Loucy (cell line): ENCODE results near the gene ITGA6.

ENCODE experiments used
- H2AFZ ChIP-seq: fragments of 200-600 bp; sonication (generic); 2 replicates; pipeline ENCODE4 v1.6.0; 2016; ENCODE audit warnings: antibody characterized with exemption, mild to moderate bottlenecking, low read length, moderate library complexity
- H3F3A ChIP-seq: fragments of 200-600 bp; 2 replicates; pipeline ENCODE4 v1.6.0; 2016; ENCODE audit warnings: antibody characterized with exemption, low read depth, mild to moderate bottlenecking
- H3K27me3 ChIP-seq: fragments of 200-600 bp; sonication (generic); 2 replicates; pipeline ENCODE4 v1.6.1; 2014; ENCODE audit warnings: low read length, mild to moderate bottlenecking; ENCODE audit not compliant: insufficient read depth, poor library complexity, severe bottlenecking
- H3K36me3 ChIP-seq: fragments of 200-600 bp; sonication (generic); 2 replicates; pipeline ENCODE4 v1.6.1; 2016; ENCODE audit warnings: low read length; ENCODE audit not compliant: insufficient read depth
- H3K4me1 ChIP-seq: fragments of 200-600 bp; sonication (generic); 2 replicates; pipeline ENCODE4 v1.5.1; 2014; ENCODE audit warnings: low read length, mild to moderate bottlenecking; ENCODE audit not compliant: insufficient read depth, poor library complexity, severe bottlenecking
- H3K4me2 ChIP-seq: fragments of 200-600 bp; sonication (generic); 2 replicates; pipeline ENCODE4 v1.6.0; 2014; ENCODE audit warnings: antibody characterized with exemption, low read length, low read depth, mild to moderate bottlenecking; ENCODE audit not compliant: poor library complexity, severe bottlenecking
- H3K4me3 ChIP-seq: fragments of 200-600 bp; sonication (generic); 2 replicates; pipeline ENCODE4 v1.5.1; 2014; ENCODE audit warnings: low read length, mild to moderate bottlenecking, mixed read lengths; ENCODE audit not compliant: poor library complexity, severe bottlenecking
- H3K79me2 ChIP-seq: fragments of 200-600 bp; sonication (generic); 2 replicates; pipeline ENCODE4 v1.6.1; 2014; ENCODE audit warnings: low read length; ENCODE audit not compliant: insufficient read depth
- H3K9ac ChIP-seq: fragments of 200-600 bp; sonication (generic); 2 replicates; pipeline ENCODE4 v1.6.0; 2014; ENCODE audit warnings: mild to moderate bottlenecking, low read depth, low read length, moderate library complexity; ENCODE audit not compliant: poor library complexity, severe bottlenecking
- H3K9me2 ChIP-seq: fragments of 200-600 bp; sonication (generic); replicated peaks from 2 replicates; pipeline ENCODE4 v1.6.1; 2016; ENCODE audit warnings: low read depth, low read length, mixed read lengths
- H3K9me3 ChIP-seq: fragments of 200-600 bp; sonication (generic); 2 replicates; pipeline ENCODE4 v1.6.1; 2014; ENCODE audit warnings: mild to moderate bottlenecking, antibody characterized with exemption, low read length, low read depth; ENCODE audit not compliant: insufficient read depth
- H4K20me1 ChIP-seq: fragments of 200-600 bp; sonication (generic); 2 replicates; pipeline ENCODE4 v1.6.0; 2014; ENCODE audit warnings: antibody characterized with exemption, low read length, mild to moderate bottlenecking; ENCODE audit not compliant: insufficient read depth, poor library complexity, severe bottlenecking
- CTCF ChIP-seq: fragments of 200-600 bp; sonication (generic); conservative IDR thresholded peaks from 2 replicates; pipeline ENCODE4 v1.5.1; 2014; ENCODE audit warnings: mild to moderate bottlenecking, antibody characterized with exemption, low read length
- EZH2phosphoT487 ChIP-seq: fragments of 200-600 bp; IDR thresholded peaks from 2 replicates; pipeline ENCODE4 v1.6.1; 2018; ENCODE audit warnings: antibody characterized with exemption, mild to moderate bottlenecking, moderate library complexity, borderline replicate concordance

Gene ITGA6

GRCh38 chr2:172457536-172457935, 30.1 kb downstream of the ITGA6 start:
- Histone ChIP-seq H3K9ac (no peak overlapping the region), H3K9me2 (no peaks in the 10 kb centered on the region), H3K4me3 (no peak overlapping the region), H2AFZ (no peak overlapping the region), H3K27me3 (no peaks in the 10 kb centered on the region), H3K9me3 (no peaks in the 10 kb centered on the region), H3K79me2 (peaks cover 70% of the 10 kb centered on the region), H3K36me3 (no peaks in the 10 kb centered on the region), H3K4me2 (no peak overlapping the region), H3K4me1 (peaks cover 61% of the 10 kb centered on the region), H3F3A (no peaks in the 10 kb centered on the region), H4K20me1 (no peaks in the 10 kb centered on the region)
- TF ChIP-seq CTCF (no peak), EZH2phosphoT487 (no peak)

- Histone ChIP-seq H3K9me2 (no peaks in the 10 kb centered on the region), H2AFZ (no peak overlapping the region), H3F3A (peaks cover 7% of the 10 kb centered on the region), H3K36me3 (no peaks in the 10 kb centered on the region), H3K4me2 (no peak overlapping the region), H3K4me1 (peaks cover 72% of the 10 kb centered on the region), H3K9me3 (no peaks in the 10 kb centered on the region), H3K79me2 (peaks cover 60% of the 10 kb centered on the region), H4K20me1 (no peaks in the 10 kb centered on the region), H3K9ac (no peak overlapping the region), H3K4me3 (no peak overlapping the region), H3K27me3 (no peaks in the 10 kb centered on the region)
- TF ChIP-seq CTCF, result no peak
- no peak for TF ChIP-seq EZH2phosphoT487
Measured at GRCh38 chr2:172458561-172459124, 31.3 kb downstream of the ITGA6 start.

GRCh38 chr2:172460780-172461201, 33.4 kb downstream of the ITGA6 start:
- Histone ChIP-seq H3K4me2 (peak overlapping the region; percentile 83), H3K4me1 (peaks cover 82% of the 10 kb centered on the region), H4K20me1 (no peaks in the 10 kb centered on the region), H3K36me3 (no peaks in the 10 kb centered on the region), H3K27me3 (no peaks in the 10 kb centered on the region), H3K79me2 (peaks cover 58% of the 10 kb centered on the region), H2AFZ (no peak overlapping the region), H3F3A (peaks cover 12% of the 10 kb centered on the region), H3K9me3 (no peaks in the 10 kb centered on the region), H3K4me3 (no peak overlapping the region), H3K9me2 (no peaks in the 10 kb centered on the region), H3K9ac (peak overlapping the region; percentile 29)
- no peak for TF ChIP-seq CTCF
- no peak for TF ChIP-seq EZH2phosphoT487
